GM23338 (cell line): Measurements from ENCODE around the gene BRCA1.

Experiments
- CREB1 ChIP-seq: fragments of 250-450 bp; sonication (Bioruptor Pico); IDR thresholded peaks from 2 replicates; pipeline ENCODE4 v1.5.0; 2020; ENCODE audit warnings: low read depth, mild to moderate bottlenecking, moderate library complexity
- NANOG ChIP-seq: IDR thresholded peaks from 2 replicates; pipeline ENCODE4 v1.6.1; 2016; ENCODE audit warnings: antibody characterized with exemption, borderline replicate concordance
- POLR2AphosphoS5 ChIP-seq: IDR thresholded peaks from 2 replicates; pipeline ENCODE4 v1.6.1; 2016; ENCODE audit warnings: antibody characterized with exemption, low read depth
- TF ChIP-seq, protein P1 (sequence below), 2 experiments: fragments of 200-600 bp in 1 of 2; sonication (generic) in 1 of 2; conservative IDR thresholded peaks; 2 replicates each; pipeline versions ENCODE4 v1.5.1 to v1.6.1; 2016 to 2017; ENCODE audit warnings: antibody characterized with exemption in 2 of 2, low read depth in 2 of 2, mild to moderate bottlenecking in 2 of 2, moderate library complexity in 1 of 2
- TF ChIP-seq, protein P2 (sequence below): IDR thresholded peaks from one replicate; pipeline ENCODE4 v1.6.1; 2018; ENCODE audit warnings: antibody characterized with exemption; ENCODE audit not compliant: unreplicated experiment

DNA sequence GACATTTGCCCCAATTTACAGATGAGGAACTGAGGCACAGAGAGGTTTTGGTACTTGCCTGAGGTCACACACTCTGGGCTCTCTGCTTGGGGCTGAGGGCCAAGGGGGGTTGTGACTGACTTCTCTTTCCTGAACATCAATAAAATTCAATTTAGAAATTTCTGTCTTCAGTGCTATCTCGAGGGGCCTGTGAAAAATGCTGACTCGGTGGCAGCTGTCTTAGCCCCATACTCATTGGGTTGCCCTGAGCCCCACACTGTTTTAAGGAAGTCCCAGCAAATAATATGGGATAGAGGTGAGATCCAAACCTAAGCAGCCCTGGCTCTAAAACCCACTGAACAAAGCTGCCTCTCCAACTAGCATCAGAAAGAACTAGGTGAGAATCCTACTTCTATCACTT is 7.0 kb upstream of the BRCA1 start:
- TF ChIP-seq NANOG (no peak), CREB1 (CRISPR knock-in tag) (no peak), POLR2AphosphoS5 (no peak)
- TF ChIP-seq, protein P1, sequence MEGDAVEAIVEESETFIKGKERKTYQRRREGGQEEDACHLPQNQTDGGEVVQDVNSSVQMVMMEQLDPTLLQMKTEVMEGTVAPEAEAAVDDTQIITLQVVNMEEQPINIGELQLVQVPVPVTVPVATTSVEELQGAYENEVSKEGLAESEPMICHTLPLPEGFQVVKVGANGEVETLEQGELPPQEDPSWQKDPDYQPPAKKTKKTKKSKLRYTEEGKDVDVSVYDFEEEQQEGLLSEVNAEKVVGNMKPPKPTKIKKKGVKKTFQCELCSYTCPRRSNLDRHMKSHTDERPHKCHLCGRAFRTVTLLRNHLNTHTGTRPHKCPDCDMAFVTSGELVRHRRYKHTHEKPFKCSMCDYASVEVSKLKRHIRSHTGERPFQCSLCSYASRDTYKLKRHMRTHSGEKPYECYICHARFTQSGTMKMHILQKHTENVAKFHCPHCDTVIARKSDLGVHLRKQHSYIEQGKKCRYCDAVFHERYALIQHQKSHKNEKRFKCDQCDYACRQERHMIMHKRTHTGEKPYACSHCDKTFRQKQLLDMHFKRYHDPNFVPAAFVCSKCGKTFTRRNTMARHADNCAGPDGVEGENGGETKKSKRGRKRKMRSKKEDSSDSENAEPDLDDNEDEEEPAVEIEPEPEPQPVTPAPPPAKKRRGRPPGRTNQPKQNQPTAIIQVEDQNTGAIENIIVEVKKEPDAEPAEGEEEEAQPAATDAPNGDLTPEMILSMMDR (conservative IDR thresholded peaks at IDR 0.05; ENCODE audit: low read depth in 2 of 2): no peak
- TF ChIP-seq, protein P2, sequence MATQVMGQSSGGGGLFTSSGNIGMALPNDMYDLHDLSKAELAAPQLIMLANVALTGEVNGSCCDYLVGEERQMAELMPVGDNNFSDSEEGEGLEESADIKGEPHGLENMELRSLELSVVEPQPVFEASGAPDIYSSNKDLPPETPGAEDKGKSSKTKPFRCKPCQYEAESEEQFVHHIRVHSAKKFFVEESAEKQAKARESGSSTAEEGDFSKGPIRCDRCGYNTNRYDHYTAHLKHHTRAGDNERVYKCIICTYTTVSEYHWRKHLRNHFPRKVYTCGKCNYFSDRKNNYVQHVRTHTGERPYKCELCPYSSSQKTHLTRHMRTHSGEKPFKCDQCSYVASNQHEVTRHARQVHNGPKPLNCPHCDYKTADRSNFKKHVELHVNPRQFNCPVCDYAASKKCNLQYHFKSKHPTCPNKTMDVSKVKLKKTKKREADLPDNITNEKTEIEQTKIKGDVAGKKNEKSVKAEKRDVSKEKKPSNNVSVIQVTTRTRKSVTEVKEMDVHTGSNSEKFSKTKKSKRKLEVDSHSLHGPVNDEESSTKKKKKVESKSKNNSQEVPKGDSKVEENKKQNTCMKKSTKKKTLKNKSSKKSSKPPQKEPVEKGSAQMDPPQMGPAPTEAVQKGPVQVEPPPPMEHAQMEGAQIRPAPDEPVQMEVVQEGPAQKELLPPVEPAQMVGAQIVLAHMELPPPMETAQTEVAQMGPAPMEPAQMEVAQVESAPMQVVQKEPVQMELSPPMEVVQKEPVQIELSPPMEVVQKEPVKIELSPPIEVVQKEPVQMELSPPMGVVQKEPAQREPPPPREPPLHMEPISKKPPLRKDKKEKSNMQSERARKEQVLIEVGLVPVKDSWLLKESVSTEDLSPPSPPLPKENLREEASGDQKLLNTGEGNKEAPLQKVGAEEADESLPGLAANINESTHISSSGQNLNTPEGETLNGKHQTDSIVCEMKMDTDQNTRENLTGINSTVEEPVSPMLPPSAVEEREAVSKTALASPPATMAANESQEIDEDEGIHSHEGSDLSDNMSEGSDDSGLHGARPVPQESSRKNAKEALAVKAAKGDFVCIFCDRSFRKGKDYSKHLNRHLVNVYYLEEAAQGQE: no peak
